COR-L47 (cell line): ENCODE results near the gene OR7A10.

ENCODE experiments used
- DNase-seq: peaks from one replicate; lab custom pipeline; 2025; lab: John Stamatoyannopoulos, UW

OR7A10 gene

DNA sequence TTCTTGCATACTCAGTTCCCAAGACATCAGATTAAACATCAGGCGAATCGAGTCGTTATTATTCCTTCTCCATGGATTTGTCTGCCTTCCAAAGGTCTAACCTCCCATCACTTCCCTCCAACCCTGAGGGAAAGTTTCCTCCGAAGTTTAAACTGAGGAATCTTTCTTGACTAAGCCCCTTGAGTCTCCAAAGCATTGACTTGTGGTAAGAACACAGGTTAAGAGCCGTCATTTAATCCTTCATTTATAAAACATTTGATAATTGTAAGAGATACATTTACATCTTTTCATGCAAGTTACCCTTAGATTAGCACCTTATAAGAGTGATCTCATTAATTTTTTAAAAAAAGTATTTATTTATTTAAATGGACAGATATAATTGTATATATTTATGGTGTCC is at the start of gene OR7A10:
TSS of gene OR7A10 (minus strand) at position 101 of the 400 bp plus-strand sequence. CDS start 7,045 bp downstream, outside the sequence.
- DNase-seq: no peak

- no peak for DNase-seq
Observed at GRCh38 chr19:14890643-14891379, 42.1 kb upstream of the OR7A10 start.

- DNase-seq: no peak
Observed at GRCh38 chr19:14889994-14890642, 41.4 kb upstream of the OR7A10 start.

- DNase-seq: no peak
Observed at GRCh38 chr19:14886032-14886431, 37.3 kb upstream of the OR7A10 start, which contains the start of gene OR7A17. OR7A17 (minus strand) TSS chr19:14886132; CDS start chr19:14881355, 4,777 bp downstream.

GRCh38 chr19:14871619-14872230 is 23.0 kb upstream of the OR7A10 start:
- DNase-seq: no peak

GRCh38 chr19:14868497-14868896 is 19.8 kb upstream of the OR7A10 start:
- no peak for DNase-seq

GRCh38 chr19:14843578-14843977 is 5.1 kb downstream of the OR7A10 start:
- no peak for DNase-seq

GRCh38 chr19:14843169-14843568 is 5.6 kb downstream of the OR7A10 start:
- DNase-seq: no peak

GRCh38 chr19:14840206-14840605 is 8.5 kb downstream of the OR7A10 start:
- no peak for DNase-seq

- DNase-seq: no peak
Observed at GRCh38 chr19:14837391-14837790, 11.3 kb downstream of the OR7A10 start.

- no peak for DNase-seq
Observed at GRCh38 chr19:14835011-14835410, 13.7 kb downstream of the OR7A10 start, which contains the start of the genes OR7A5 and OR7C1. OR7A5 (minus strand) TSS chr19:14835185; CDS start chr19:14828241, 6,944 bp downstream. OR7C1 (minus strand) TSS chr19:14835185; CDS start chr19:14800136, 35,049 bp downstream.

DNA sequence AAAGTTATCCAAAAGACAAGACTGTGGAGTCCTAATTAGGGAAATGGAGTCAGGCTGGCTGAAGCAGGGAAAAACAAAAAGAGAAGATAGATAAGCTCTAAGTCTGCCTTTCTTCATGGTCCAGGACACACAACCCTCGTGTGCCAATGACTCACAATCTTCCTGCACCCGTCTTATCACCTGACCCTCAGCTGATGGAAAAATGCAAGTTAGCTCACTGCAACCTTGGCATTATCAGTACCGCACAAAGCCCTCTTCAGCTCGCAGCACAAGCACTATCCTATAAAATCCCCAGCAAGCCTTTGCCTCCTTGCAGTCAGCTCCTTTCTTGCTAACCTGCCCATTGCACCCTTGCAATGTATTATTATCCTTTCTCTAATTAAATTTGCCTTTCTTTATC is 18.0 kb downstream of the OR7A10 start:
- DNase-seq: no peak

DNA sequence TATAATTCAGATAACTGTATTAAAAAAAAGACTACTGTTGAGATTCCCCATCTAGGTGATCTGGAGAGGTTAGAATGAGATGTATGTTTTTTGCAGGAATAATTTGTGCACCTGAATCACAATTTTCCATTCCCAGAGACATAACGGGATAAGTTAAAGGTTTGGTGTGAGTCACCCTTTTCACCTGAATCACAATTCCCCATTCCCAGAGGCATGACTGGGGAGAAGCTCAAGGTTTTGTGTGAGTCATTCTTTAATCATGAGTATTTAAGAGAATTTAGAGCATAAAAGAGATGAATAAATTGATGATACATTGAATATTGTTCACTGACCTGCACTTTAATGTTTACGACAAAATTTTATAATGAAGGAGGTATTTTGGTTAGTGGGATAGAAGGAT is 22.7 kb downstream of the OR7A10 start:
- no peak for DNase-seq

- DNase-seq: no peak
Observed at GRCh38 chr19:14821937-14822336, 26.8 kb downstream of the OR7A10 start.

DNA sequence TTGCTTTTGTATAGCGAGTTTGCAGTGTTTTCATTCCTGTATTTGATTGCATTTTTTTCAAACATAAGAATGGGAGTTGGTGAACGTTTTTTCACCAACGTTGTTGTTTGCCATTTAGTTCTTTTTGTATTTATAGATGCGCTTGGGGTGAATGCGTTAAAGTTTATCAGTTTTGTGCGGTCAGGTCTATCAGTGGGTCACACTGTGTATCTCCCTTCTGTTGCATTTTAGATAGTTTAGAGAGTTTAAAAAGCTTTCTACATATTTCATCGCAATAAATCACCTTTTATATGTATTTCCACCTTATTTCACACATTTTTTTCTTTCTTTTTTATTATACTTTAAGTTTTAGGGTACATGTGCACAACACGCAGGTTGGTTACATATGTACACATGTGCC is 30.1 kb downstream of the OR7A10 start:
- DNase-seq: no peak

- DNase-seq: no peak
Observed at GRCh38 chr19:14817052-14817451, 31.7 kb downstream of the OR7A10 start.

DNA sequence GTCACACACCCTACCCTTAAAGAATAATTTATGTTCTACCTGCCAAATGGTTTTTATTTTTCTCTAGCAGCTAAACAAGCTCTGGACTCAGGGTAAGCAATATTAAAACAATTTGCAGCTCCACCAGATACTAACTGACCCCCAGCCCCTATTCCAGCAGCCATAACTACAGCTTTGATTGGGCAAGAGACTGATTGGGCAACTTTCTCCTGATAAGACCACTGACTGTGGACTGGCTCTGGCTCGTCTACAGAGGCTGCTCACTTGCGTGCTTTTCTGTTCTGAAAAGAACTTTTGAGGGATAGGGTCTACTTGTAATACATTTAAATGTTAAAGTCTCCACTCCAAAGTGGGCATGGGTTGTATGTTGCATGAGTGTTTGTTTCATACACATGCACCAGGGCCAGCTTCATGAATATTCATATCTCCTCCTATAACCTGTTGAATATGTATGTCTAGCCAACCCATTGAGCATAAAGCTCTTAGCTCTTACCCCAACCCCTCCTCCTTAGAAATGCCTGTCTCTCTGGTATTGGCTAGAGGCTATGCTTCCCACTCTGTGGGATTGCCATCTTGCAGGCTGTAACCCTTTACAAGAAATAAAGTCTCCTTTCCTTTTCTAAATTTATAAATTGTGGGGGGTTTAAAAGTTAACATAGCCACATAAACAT is 33.6 kb downstream of the OR7A10 start:
- DNase-seq: no peak

GRCh38 chr19:14809272-14810057 is 39.3 kb downstream of the OR7A10 start:
- no peak for DNase-seq

- DNase-seq: no peak
Observed at GRCh38 chr19:14804765-14805164, 44.0 kb downstream of the OR7A10 start.

DNA sequence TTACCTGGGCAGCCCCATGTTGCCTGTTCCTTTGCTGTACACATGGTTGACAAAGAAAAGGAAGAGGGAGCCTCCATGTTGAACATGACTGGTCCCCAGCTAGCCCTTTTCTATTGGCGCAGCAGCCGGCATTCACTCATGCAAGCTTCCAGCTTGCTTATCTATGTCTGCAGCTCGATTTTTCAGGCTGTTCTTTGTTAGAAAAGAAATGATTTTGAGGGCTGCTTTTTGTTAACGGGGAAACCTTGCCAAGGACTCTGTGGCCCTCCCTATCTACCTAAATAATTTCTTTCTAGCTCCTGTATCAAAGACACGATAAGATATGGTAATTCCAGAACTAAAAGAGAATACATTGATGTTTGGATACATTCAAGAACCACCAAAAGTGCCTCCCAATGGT is 50.0 kb downstream of the OR7A10 start:
- no peak for DNase-seq

GRCh38 chr19:14796021-14796420 is 52.7 kb downstream of the OR7A10 start:
- DNase-seq: no peak
